Activated T-helper 2 cell treated with anti-CD3 and anti-CD28 coated beads, Interferon-gamma antibody, Interleukin-2, Interleukin-4, amounts not matched to agents 10 μg/mL and 5 μg/mL and 100 μg/mL, durations not matched to agents 14 hours and 24 hours and 36 hours (primary cell): ENCODE data around the gene TOMM22. TPM values are rescaled to one million over a fixed set of nuclear protein-coding genes. Genes with fewer than 3 reads are reported as not detected.
A peak's percentile ranks its signal among the peaks of the same experiment; 100 is the strongest.
"Not testable (repeated sequence)": the region's sequence is repeated elsewhere in the genome, so short reads cannot be mapped to it uniquely, and the experiment has no call there.

Experiments
- DNase-seq: peaks from one replicate; pipeline ENCODE4 v3.0.0; 2021; ENCODE audit warnings: low spot score
- H3K27ac Mint-ChIP-seq: one replicate; pipeline ENCODE4 v1.8.0; 2021; ENCODE audit warnings: mixed read lengths
- H3K27me3 Mint-ChIP-seq: one replicate; pipeline ENCODE4 v1.8.0; 2021; ENCODE audit warnings: low read depth, mixed read lengths
- H3K36me3 Mint-ChIP-seq: one replicate; pipeline ENCODE4 v1.8.0; 2021; ENCODE audit warnings: low read depth, mixed read lengths
- H3K4me1 Mint-ChIP-seq: one replicate; pipeline ENCODE4 v1.8.0; 2021; ENCODE audit warnings: low read depth, mixed read lengths
- H3K4me3 Mint-ChIP-seq: one replicate; pipeline ENCODE4 v1.8.0; 2021; ENCODE audit warnings: low read depth, mild to moderate bottlenecking, moderate library complexity, mixed read lengths
- H3K9me3 Mint-ChIP-seq: one replicate; pipeline ENCODE4 v1.8.0; 2021; ENCODE audit warnings: mixed read lengths
- intact Hi-C: fragments of 100-400 bp; cut with micrococcal nuclease; formaldehyde crosslinking; loops from one replicate; pipeline ENCODE4 v1.15.1; 2023
- total RNA-seq: library from RNA; stranded (reverse); gene quantifications from 2 replicates; pipeline ENCODE4 v1.2.3, GENCODE V29; 2022

TOMM22 gene
- total RNA-seq, result 128 and 138 TPM in 2 replicates

- peaks cover 11% of the 10 kb centered on the region for H3K4me1 Mint-ChIP-seq
- H3K9me3 Mint-ChIP-seq, result no peaks in the 10 kb centered on the region
- H3K36me3 Mint-ChIP-seq, result peaks cover 49% of the 10 kb centered on the region
- H3K4me3 Mint-ChIP-seq, result peak within 1 kb of the TSS; percentile 97
- DNase-seq, result peak; percentile 82
- intact Hi-C loops, result loop anchor here (2.0 kb wide), 1 partner anchor 19 kb away; the partner anchor contains the start of gene JOSD1
- H3K27me3 Mint-ChIP-seq, result no peaks in the 10 kb centered on the region
- H3K27ac Mint-ChIP-seq, result peak within 1 kb of the TSS; percentile 95
These were observed at the start of gene TOMM22 for GRCh38 chr22:38681582-38682335. Gene TOMM22 (plus strand): TSS chr22:38681957. CDS start chr22:38681979, 22 bp downstream.

GRCh38 chr22:38632528-38632927 lies 49.2 kb upstream of the TOMM22 start:
- peaks cover 15% of the 10 kb centered on the region for H3K4me1 Mint-ChIP-seq

DNA sequence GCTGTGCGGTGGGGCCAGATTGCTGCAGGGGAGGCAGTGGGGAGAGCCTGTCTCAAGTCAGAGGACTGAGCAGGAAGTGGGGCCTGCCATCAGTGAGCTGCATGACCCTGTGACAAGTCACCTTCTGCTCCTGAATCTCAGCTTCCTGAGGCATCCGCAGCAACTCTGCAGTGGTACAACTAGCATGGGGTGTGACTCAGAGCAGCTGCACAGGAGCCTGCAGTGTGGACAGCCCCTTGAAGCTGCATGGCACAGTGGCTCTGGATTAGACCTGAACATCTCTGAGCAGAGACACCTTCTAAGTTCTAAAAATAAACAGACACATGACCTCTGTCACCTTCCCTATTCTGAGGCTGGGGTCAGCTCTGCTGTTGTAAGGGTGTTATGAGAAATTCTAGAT lies 43.5 kb upstream of the TOMM22 start:
- no peak overlapping the region for H3K27ac Mint-ChIP-seq
- H3K9me3 Mint-ChIP-seq, result no peaks in the 10 kb centered on the region
- DNase-seq, result no peak
- intact Hi-C loops, result no loop called here
- no peaks in the 10 kb centered on the region for H3K36me3 Mint-ChIP-seq
- no peaks in the 10 kb centered on the region for H3K4me1 Mint-ChIP-seq
- peaks cover 2% of the 10 kb centered on the region for H3K27me3 Mint-ChIP-seq
- H3K4me3 Mint-ChIP-seq, result no peak overlapping the region

More at GRCh38 chr22:38632528-38632927, 49.2 kb upstream of the TOMM22 start:
- Mint-ChIP-seq H3K27me3 (no peaks in the 10 kb centered on the region), H3K4me3 (no peak overlapping the region), H3K27ac (no peak overlapping the region), H3K36me3 (no peaks in the 10 kb centered on the region), H3K9me3 (no peaks in the 10 kb centered on the region)
- no peak for DNase-seq
- intact Hi-C loops, result no loop called here

DNA sequence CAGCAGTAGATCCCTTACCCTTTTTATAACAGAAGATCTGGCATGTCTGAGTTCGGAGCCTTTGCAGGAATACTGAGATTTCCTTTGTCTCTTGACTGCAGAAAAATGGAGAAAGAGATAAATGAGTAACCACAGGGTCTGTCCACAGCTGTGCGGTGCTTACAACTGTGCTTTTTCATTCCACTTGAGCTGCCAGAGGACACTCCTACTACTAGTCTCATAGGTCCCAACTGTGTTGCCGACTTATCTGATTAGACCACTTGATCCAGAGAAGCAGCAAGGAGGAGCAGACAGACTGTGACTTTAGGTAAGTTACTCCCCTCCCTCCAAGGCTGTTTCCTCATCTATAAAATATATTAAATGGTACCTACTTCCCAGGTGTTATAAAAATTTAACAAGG lies 43.0 kb upstream of the TOMM22 start:
- DNase-seq, result no peak
- H3K9me3 Mint-ChIP-seq, result no peaks in the 10 kb centered on the region
- H3K27me3 Mint-ChIP-seq, result peaks cover 2% of the 10 kb centered on the region
- intact Hi-C loops, result no loop called here
- H3K4me1 Mint-ChIP-seq, result no peaks in the 10 kb centered on the region
- H3K27ac Mint-ChIP-seq, result no peak overlapping the region
- H3K4me3 Mint-ChIP-seq, result no peak overlapping the region
- H3K36me3 Mint-ChIP-seq, result no peaks in the 10 kb centered on the region

DNA sequence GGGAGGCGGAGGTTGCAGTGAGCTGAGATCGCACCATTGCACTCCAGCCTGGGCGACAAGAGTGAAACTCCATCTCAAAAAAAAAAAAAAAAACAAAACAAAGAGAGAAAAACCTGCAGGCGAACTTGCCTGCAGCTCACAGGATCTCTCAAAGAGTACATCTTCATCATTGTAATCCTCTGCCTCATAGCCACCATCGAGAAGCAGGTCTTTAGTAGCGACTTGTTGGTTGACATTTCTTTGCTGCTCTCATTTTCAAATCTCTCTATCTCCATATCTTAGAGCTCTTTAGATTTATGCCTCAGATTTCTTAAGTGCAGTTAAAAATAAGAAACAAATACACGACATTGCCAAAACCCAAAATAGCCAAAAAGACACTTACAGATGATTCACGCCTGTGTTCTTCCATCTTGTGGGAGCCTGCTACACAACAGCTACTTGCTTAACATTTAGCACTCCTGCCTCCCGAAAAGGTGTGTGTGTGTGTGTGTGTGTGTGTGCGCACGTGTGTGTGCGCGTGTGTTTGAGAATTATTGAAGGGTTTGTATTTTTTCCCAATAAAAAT lies 40.2 kb upstream of the TOMM22 start:
- intact Hi-C loops, result no loop called here
- no peak for DNase-seq
- Mint-ChIP-seq H3K27ac (no peak overlapping the region), H3K36me3 (no peaks in the 10 kb centered on the region), H3K4me3 (no peak overlapping the region), H3K4me1 (no peaks in the 10 kb centered on the region), H3K9me3 (no peaks in the 10 kb centered on the region), H3K27me3 (peaks cover 2% of the 10 kb centered on the region)

- H3K27me3 Mint-ChIP-seq, H3K4me3 Mint-ChIP-seq, H3K4me1 Mint-ChIP-seq, H3K36me3 Mint-ChIP-seq, DNase-seq, H3K9me3 Mint-ChIP-seq, H3K27ac Mint-ChIP-seq, intact Hi-C loops: not testable (repeated sequence)
These were observed 37.5 kb upstream of the TOMM22 start for GRCh38 chr22:38644245-38644644.

DNA sequence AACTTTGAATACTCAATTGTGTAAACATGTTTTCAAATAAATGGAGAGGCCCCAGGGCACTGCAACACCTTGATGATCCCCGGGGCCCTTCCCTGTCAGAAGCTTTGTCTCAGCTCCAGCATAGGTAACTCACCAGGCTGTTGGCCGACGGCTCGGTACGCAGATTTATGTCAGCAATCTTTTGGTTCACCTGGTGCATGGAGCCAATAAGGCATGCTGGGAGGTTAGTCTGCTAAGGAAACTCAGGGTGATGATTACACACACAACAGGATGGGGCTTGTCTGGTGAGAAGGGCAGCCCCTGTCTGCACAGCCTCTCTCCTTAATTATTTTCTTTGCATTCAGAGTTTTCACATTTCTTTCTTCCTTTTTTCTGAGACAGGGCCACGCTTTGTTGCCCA lies 36.3 kb upstream of the TOMM22 start:
- Mint-ChIP-seq H3K27ac (no peak overlapping the region), H3K4me1 (no peaks in the 10 kb centered on the region), H3K9me3 (no peaks in the 10 kb centered on the region), H3K36me3 (no peaks in the 10 kb centered on the region), H3K4me3 (no peak overlapping the region), H3K27me3 (peaks cover 5% of the 10 kb centered on the region)
- DNase-seq, result no peak
- intact Hi-C loops, result no loop called here

DNA sequence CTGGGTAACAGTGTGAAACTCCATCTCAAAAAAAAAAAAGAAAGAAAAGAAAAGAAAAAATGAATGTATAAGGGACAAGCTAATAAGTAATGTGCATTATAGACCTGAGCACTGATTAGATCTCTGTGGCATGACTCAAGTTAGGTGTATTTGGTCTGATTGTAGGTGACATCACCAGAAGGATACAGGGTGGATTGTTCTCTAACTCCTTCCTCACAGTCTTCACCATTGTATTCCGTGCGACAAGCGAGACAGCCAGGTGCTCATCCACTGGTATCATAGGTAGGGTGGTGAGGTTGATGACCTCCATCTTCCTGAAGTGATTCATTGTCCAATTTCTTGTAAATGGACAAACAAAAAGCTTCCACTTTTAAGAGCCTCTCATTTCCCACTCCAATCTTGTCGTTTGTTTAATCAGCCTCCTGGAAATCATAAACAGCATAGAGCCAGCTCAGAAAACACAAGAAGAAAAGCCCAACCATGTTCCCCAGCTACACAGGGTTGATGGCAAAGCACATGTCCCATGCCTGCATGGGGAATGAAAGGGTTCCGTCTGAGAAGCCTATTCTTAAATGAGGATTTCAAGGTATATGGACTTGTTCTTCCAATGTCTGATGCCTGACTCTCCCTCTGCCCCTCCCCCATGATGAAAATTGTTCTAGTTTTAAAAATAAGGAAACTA lies 31.8 kb upstream of the TOMM22 start:
- peaks cover 3% of the 10 kb centered on the region for H3K27me3 Mint-ChIP-seq
- intact Hi-C loops, result no loop called here
- H3K36me3 Mint-ChIP-seq, result no peaks in the 10 kb centered on the region
- no peak for DNase-seq
- no peaks in the 10 kb centered on the region for H3K4me1 Mint-ChIP-seq
- H3K9me3 Mint-ChIP-seq, result no peaks in the 10 kb centered on the region
- no peak overlapping the region for H3K4me3 Mint-ChIP-seq
- H3K27ac Mint-ChIP-seq, result no peak overlapping the region

DNA sequence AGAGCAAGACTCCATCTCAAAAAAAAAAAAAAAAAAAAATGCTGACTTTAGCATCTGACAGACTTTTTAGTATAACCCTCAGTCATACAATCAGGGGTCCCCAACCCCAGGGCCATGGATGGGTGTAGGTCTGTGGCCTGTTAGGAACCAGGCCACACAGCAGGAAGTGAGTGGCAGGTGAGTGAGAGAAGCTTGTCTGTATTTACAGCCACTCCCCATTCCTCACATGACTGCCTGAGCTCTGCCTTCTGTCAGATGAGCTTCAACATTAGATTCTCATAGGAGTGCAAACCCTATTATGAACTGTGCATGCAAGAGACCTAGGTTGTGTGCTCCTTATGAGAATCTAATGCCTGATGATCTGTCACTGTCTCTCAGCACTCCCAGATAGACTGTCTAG lies 28.9 kb upstream of the TOMM22 start:
- Mint-ChIP-seq H3K4me3 (no peak overlapping the region), H3K27me3 (peaks cover 2% of the 10 kb centered on the region), H3K36me3 (no peaks in the 10 kb centered on the region), H3K9me3 (no peaks in the 10 kb centered on the region), H3K4me1 (peaks cover 8% of the 10 kb centered on the region), H3K27ac (no peak overlapping the region)
- DNase-seq, result no peak
- intact Hi-C loops, result no loop called here

- Mint-ChIP-seq H3K9me3 (no peaks in the 10 kb centered on the region), H3K4me1 (peaks cover 10% of the 10 kb centered on the region), H3K27ac (no peak overlapping the region), H3K27me3 (no peaks in the 10 kb centered on the region), H3K4me3 (peak overlapping the region; percentile 20), H3K36me3 (no peaks in the 10 kb centered on the region)
- no peak for DNase-seq
- intact Hi-C loops, result no loop called here
These were observed 28.0 kb upstream of the TOMM22 start for GRCh38 chr22:38653741-38654140.

DNA sequence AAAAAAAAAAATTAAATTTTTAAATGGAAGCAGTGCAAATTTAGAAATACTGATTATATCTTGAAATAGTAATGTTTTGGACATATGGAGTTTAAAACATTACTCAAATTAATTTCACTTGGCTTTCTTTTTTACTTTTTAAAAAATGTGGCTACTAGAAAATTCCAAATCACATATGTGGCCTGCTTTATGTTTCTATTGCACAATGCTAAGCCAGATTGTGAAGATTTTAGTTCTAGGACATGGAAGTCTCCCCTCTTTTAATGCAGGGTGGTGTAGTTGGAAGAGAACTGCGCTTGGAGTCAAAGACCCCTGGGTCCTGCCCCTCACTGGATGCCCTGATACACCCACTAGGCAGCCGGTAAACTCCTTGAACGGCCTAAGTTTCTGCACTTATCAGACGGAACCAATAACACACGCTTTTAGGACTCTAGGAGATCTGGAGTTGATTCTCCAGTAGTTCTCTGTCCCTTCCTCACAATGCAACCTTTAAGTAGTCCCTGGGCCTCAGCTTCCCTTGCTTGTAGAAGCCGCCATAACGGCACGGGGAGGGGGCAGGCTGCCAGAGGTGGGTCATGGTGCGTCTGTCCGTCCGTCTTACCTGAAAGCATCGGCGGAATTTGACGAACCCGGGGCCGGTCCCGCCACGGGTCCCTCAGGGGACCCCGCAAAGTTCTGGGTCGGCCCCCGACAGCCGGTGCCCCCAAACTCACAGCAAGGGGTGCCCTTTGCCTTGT lies 26.1 kb upstream of the TOMM22 start:
- Mint-ChIP-seq H3K9me3 (no peaks in the 10 kb centered on the region), H3K36me3 (no peaks in the 10 kb centered on the region), H3K27ac (no peak overlapping the region), H3K27me3 (no peaks in the 10 kb centered on the region), H3K4me3 (peak overlapping the region; percentile 85), H3K4me1 (peaks cover 10% of the 10 kb centered on the region)
- intact Hi-C loops, result loop anchor here (2.0 kb wide), 1 partner anchor 49 kb away; the partner anchor contains the start of gene GTPBP1
- DNase-seq, result no peak

- peaks cover 10% of the 10 kb centered on the region for H3K4me1 Mint-ChIP-seq
- intact Hi-C loops, result loop anchor here (2.0 kb wide), 1 partner anchor 48 kb away; the partner anchor contains the start of gene GTPBP1
- H3K9me3 Mint-ChIP-seq, result no peaks in the 10 kb centered on the region
- H3K27me3 Mint-ChIP-seq, result no peaks in the 10 kb centered on the region
- H3K4me3 Mint-ChIP-seq, result peak within 1 kb of the TSS; percentile 85
- peak within 1 kb of the TSS; percentile 87 for H3K27ac Mint-ChIP-seq
- no peaks in the 10 kb centered on the region for H3K36me3 Mint-ChIP-seq
- peak; percentile 83 for DNase-seq
These were observed 25.3 kb upstream of the TOMM22 start, which contains the start of the genes CBY1 and FAM227A for GRCh38 chr22:38656256-38657044. Gene CBY1 (plus strand): TSS chr22:38656638. CDS start chr22:38668055, 11,417 bp downstream. Gene FAM227A (minus strand): TSS chr22:38656392. CDS start chr22:38650168, 6,224 bp downstream.
